Dermis blood vessel endothelial cell (primary cell): ENCODE measurements around the gene C19orf12. TPM values are rescaled to one million over a fixed set of nuclear protein-coding genes. Genes with fewer than 3 reads are reported as not detected.

ENCODE experiments used
- DNase-seq: peaks from one replicate; pipeline ENCODE4 v3.0.0; 2010
- total RNA-seq: library from RNA; depleted of rRNA; stranded (reverse); fragments of >200 nt; gene quantifications from 2 replicates; pipeline ENCODE4 v1.2.3, GENCODE V29; 2014

The C19orf12 gene
- total RNA-seq, 1 donor from 2014 or later: 29.8 TPM

DNA sequence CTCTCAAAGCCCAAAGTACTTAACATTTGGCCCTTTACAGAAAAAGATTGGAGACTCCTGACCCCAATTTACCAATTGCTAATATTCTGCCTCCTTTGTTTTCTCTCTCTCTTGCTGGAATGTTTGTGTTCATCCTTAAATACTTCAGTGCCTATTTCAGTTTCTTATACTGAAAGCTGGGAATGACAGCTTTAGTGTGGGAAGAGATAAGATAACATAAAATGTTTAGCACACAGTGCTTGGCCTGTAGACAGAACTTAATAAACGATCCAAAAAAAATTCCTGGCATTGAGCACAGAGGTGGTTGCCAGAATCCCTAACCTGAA is 52.8 kb downstream of the C19orf12 start:
- DNase-seq: no peak

DNA sequence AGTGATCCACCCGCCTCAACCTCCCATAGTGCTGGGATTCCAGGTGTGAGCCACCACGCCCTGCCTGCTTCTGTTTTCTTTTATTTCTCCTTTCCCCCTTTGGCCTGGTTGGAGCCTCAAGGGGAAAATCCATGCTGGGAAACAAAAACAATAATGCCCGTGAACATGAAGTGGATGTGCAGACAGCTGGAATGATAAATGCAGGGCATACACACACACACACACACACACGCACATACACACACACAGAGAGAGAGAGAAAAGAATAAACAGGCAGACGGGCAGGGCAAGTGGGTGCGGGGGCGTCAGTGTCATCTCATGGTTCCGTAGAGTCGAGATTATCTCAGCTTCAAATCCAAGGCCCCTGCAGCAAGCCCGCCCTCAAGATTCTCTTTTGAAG is 54.2 kb downstream of the C19orf12 start:
- DNase-seq: no peak

DNA sequence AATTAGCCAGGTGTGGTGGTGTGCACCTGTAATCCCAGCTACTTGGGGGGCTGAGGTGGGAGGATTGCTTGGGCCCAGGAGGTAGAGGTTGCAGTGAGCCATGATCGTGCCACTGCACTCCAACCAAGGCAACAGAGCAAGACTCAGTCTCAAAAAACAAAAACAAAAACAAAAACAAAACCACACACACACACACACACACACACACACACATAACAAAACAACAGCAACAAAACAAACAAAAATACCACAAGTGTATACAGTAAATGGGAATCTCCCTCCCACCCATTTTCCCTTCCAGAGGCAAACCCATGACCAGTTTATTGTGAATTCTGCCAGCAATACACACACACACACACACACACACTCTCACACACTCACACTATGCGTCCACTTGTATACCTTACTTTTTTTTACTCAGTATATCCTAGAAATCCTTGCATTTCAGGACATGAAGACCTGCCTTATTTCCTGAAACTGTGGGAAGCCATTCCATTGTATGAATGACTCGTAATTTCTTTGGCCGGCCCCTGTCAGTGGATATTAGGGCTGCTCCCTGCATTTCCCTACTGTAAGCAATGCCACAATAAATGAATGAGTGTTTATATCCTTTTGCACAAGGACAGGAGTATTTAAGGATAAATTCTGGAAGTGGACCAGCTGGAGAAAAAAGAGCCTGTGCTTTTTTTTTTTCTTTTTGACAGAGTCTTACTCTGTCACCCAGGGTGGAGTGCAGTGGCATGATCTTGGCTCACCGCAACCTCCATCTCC is 56.7 kb downstream of the C19orf12 start:
- no peak for DNase-seq

DNA sequence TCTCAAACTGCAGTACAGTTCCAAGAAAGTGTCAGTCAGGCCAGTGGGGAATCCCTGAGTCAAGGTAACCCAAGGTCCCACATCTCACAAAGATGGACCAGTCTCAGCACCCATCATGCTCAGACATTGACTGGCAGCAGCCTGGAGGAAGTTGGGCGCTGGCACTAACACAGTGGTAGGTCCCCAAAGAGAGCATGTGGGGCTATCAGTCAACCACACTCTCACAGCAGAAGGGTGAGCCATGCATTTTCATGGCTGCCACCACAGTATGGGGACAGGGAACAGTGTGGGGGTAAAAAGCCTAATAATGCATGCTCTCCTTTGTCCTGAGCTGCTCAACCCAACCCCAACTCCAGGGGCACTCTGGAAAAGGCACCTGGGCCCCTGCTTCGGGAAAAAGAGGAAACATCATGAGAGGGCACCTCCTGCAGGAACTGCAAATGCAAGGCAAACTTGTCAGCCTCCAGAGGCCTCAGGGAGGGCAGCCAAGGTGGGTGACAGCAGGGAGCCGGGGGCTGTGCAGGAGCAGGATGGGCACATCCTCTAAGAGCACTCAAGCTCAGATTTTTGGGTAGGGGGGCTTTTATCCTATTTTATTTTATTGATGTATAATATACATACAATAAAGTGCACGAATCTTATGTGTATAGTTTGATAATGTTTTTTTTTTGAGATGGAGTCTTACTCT is 59.3 kb downstream of the C19orf12 start:
- DNase-seq: no peak

DNA sequence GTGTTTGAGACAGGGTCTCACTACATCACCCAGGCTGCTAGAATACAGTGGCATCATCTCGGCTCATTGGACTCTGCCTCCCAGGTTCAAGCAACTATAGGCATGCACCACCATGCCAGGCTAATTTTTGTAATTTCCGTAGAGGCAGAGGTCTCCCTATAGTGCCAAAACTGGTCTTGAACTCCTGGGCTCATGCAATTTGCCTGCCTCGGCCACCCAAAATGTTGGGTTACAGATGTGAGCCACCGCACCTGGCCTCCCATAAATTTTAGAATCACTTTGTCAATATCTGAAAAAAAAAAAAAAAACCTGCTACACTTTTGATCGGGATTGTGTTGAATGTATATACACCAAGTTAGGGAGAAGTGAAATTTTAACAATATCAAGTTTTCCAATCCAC is 61.7 kb downstream of the C19orf12 start:
- DNase-seq: no peak

DNA sequence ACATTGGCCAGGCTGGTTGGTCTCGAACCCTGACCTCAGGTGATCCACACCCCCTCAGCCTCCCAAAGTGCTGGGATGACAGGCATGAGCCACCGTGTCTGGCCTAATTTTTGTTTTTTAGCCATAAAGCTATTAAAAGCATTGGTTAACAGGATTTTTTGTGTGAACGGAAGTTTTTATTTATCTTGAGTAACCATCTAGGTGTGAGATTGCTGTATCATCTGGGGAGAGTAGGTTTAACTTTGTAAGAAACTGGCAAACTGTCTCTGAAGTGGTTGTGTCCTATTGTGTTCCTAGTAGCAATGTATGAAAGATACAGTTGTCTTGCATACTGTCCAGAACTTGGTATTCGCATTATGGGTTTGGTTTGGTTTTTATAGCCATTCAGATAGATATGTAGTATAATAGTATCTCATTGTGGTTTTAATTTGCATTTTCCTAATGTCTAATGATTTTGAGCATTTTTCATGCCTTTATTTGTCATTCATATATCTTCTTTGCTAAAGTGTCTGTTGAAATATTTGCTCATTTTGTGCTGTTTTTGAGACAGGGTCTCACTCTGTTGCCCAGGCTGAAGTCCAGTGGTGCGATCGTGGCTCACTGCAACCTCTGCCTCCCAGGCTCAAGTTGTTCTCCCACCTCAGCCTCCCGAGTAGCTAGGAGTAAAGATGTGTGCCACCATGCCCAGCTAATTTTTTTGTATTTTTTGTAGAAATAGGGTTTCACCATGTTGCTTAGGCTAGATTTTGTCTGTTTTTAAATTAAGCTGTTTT is 63.3 kb downstream of the C19orf12 start:
- no peak for DNase-seq

DNA sequence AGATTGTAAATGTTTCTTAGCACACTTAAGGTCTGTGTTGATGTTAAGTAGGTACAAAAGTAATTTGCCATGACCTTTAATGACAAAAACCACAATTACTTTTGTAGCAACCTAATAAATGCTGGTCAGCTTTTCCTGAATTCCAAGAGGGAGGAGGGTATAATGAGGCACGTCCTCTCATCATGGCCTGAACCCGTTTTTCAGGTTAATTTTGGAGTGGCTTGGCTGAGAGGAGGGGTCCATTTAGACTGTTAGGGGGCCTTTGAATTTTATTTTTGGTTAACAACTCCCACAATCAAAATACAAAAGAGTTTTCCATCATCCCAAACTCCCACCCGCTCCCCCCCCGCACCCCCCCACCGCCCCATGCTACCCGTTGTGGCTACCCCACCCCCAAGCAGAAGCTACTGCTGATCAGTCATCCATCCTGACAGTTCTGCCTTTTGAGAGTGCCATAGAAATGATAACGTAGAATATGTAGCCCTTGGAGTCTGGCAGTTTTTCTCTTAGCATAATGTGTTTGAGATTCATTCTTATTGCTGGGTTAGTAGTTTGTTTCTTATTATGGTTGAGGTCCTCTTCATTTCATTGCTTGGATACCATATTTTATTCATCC is 64.2 kb downstream of the C19orf12 start:
- no peak for DNase-seq

Other genes with a start within 250 kb of the C19orf12 start
- not detected in 2 replicates for gene VSTM2B, start 189.3 kb downstream of the C19orf12 start, total RNA-seq
- gene POP4, start 109.0 kb downstream of the C19orf12 start, total RNA-seq: 60.1 and 98.7 TPM in 2 replicates
- 12.3 and 14.2 TPM in 2 replicates for gene PLEKHF1, start 49.8 kb downstream of the C19orf12 start, total RNA-seq
- gene CCNE1, start 96.7 kb upstream of the C19orf12 start, total RNA-seq: 5.3 and 8.1 TPM in 2 replicates
- 37.3 and 44.7 TPM in 2 replicates for gene URI1, start 227.0 kb upstream of the C19orf12 start, total RNA-seq